Mesenchymal stem cell (in vitro differentiated cells and primary cell): ENCODE results near the gene RNASEH1.
A peak's percentile ranks its signal among the peaks of the same experiment; 100 is the strongest.

Experiments
- DNase-seq: peaks from one replicate; pipeline ENCODE4 v3.0.0-alpha.2; 2013
- H2AFZ ChIP-seq: one replicate; pipeline ENCODE4 v1.6.1; 2013; ENCODE audit warnings: low read depth, mild to moderate bottlenecking, control low read depth, inconsistent platforms, low read length, moderate library complexity
- H2AK5ac ChIP-seq: 2 replicates; pipeline ENCODE4 v1.6.1; 2013; ENCODE audit warnings: low read length, moderate library complexity, mild to moderate bottlenecking, inconsistent platforms; ENCODE audit not compliant: severe bottlenecking
- H2BK120ac ChIP-seq: one replicate; pipeline ENCODE4 v1.6.1; 2013; ENCODE audit warnings: low read depth, mild to moderate bottlenecking, inconsistent platforms, low read length, moderate library complexity
- H2BK12ac ChIP-seq, 2 experiments: one replicate each; pipeline ENCODE4 v1.6.1; 2013; ENCODE audit warnings: inconsistent platforms in 2 of 2, low read length in 2 of 2, mild to moderate bottlenecking in 2 of 2, moderate library complexity in 2 of 2, control low read depth in 1 of 2
- H2BK15ac ChIP-seq: one replicate; pipeline ENCODE4 v1.6.1; 2013; ENCODE audit warnings: mild to moderate bottlenecking, low read depth, inconsistent platforms; ENCODE audit not compliant: poor library complexity, severe bottlenecking
- H2BK5ac ChIP-seq: 2 replicates; pipeline ENCODE4 v1.6.1; 2013; ENCODE audit warnings: low read depth, mild to moderate bottlenecking, low read length, control low read depth, inconsistent platforms; ENCODE audit not compliant: poor library complexity, severe bottlenecking
- H3K14ac ChIP-seq, 2 experiments: one replicate each; pipeline ENCODE4 v1.6.1; 2013; ENCODE audit warnings: inconsistent platforms in 2 of 2, low read length in 2 of 2, control low read depth in 1 of 2, mild to moderate bottlenecking in 1 of 2, moderate library complexity in 1 of 2
- H3K18ac ChIP-seq, 2 experiments: one replicate each; pipeline ENCODE4 v1.6.1; 2013; ENCODE audit warnings: inconsistent platforms in 2 of 2, low read length in 2 of 2, control low read depth in 1 of 2, low read depth in 1 of 2, mild to moderate bottlenecking in 1 of 2
- H3K23ac ChIP-seq, 2 experiments: one replicate each; pipeline ENCODE4 v1.6.1; 2013; ENCODE audit warnings: inconsistent platforms in 2 of 2, low read length in 2 of 2, mild to moderate bottlenecking in 2 of 2, moderate library complexity in 2 of 2, control low read depth in 1 of 2
- H3K27ac ChIP-seq: 2 replicates; pipeline ENCODE4 v1.5.1; 2013; ENCODE audit warnings: mild to moderate bottlenecking, moderate library complexity, low read length, control low read depth, inconsistent platforms; ENCODE audit not compliant: poor library complexity, severe bottlenecking
- H3K27me3 ChIP-seq, 2 experiments: 2 replicates each; pipeline versions ENCODE4 v1.6.1 to v1.7.0; 2013; ENCODE audit warnings: low read length in 2 of 2, mild to moderate bottlenecking in 2 of 2, moderate library complexity in 2 of 2, control low read depth in 1 of 2, inconsistent platforms in 1 of 2; ENCODE audit not compliant: control insufficient read depth in 1 of 2, insufficient read depth in 1 of 2
- H3K36me3 ChIP-seq, 2 experiments: 2 replicates each; pipeline versions ENCODE4 v1.6.1 to v1.7.0; 2013; ENCODE audit warnings: low read length in 2 of 2, control low read depth in 1 of 2, inconsistent platforms in 1 of 2, low read depth in 1 of 2, mild to moderate bottlenecking in 1 of 2; ENCODE audit not compliant: insufficient read depth in 2 of 2, control insufficient read depth in 1 of 2
- H3K4ac ChIP-seq, 2 experiments: one replicate each; pipeline ENCODE4 v1.6.1; 2013; ENCODE audit warnings: inconsistent platforms in 2 of 2, low read length in 2 of 2, mild to moderate bottlenecking in 2 of 2, moderate library complexity in 2 of 2, control low read depth in 1 of 2, low read depth in 1 of 2
- H3K4me1 ChIP-seq: 2 replicates; pipeline ENCODE4 v1.6.1; 2013; ENCODE audit warnings: low read depth, low read length, control low read depth; ENCODE audit not compliant: control insufficient read depth, insufficient read depth
- H3K4me2 ChIP-seq: 2 replicates; pipeline ENCODE4 v1.6.1; 2013; ENCODE audit warnings: low read length, mild to moderate bottlenecking, inconsistent platforms; ENCODE audit not compliant: poor library complexity, severe bottlenecking
- H3K4me3 ChIP-seq, 2 experiments: 2 replicates each; pipeline versions ENCODE4 v1.5.1 to v1.7.0; 2013; ENCODE audit warnings: low read length in 2 of 2, mild to moderate bottlenecking in 2 of 2, control low read depth in 1 of 2, low read depth in 1 of 2; ENCODE audit not compliant: insufficient read depth in 1 of 2
- H3K79me1 ChIP-seq: replicated peaks from 2 replicates; pipeline ENCODE4 v1.6.1; 2013; ENCODE audit warnings: mild to moderate bottlenecking, control low read depth, low read length, inconsistent platforms; ENCODE audit not compliant: poor library complexity, severe bottlenecking
- H3K9ac ChIP-seq: 2 replicates; pipeline ENCODE4 v1.7.0; 2013; ENCODE audit warnings: mild to moderate bottlenecking, low read length, moderate library complexity
- H3K9me3 ChIP-seq: 2 replicates; pipeline ENCODE4 v1.7.0; 2013; ENCODE audit warnings: mild to moderate bottlenecking, low read length; ENCODE audit not compliant: control insufficient read depth
- H4K8ac ChIP-seq: one replicate; pipeline ENCODE4 v1.6.1; 2013; ENCODE audit warnings: inconsistent platforms, mild to moderate bottlenecking, low read length, moderate library complexity
- H4K91ac ChIP-seq: one replicate; pipeline ENCODE4 v1.6.1; 2013; ENCODE audit warnings: mild to moderate bottlenecking, low read length, inconsistent platforms
- WGBS: methylation state at CpG from one replicate; pipeline ENCODE4 v1.1.7; 2013; ENCODE audit warnings: mixed read lengths; 5-methylcytosine and 5-hydroxymethylcytosine counted together

The RNASEH1 gene

GRCh38 chr2:3602553-3603339 lies 44.6 kb upstream of the RNASEH1 start:
- H3K9ac ChIP-seq = no peak overlapping the region
- 91% methylated on average over 23 of the region's 25 CpGs for WGBS

GRCh38 chr2:3601561-3602271 lies 43.6 kb upstream of the RNASEH1 start:
- Histone ChIP-seq H3K9ac (no peak overlapping the region), H3K4me1 (peaks cover 3% of the 10 kb centered on the region), H3K14ac (no peak overlapping the region), H4K8ac (no peak overlapping the region), H3K4me3 (no peak overlapping the region), H2BK12ac (no peak overlapping the region), H3K4me2 (no peak overlapping the region), H2AFZ (no peak overlapping the region), H3K18ac (no peak overlapping the region), H3K79me1 (peaks cover 2% of the 10 kb centered on the region), H3K23ac (no peak overlapping the region), H3K27me3 (no peaks in the 10 kb centered on the region), H2BK15ac (peak overlapping the region; percentile 44), H2BK5ac (no peak overlapping the region), H3K9me3 (no peaks in the 10 kb centered on the region), H3K4ac (no peak overlapping the region), H2BK120ac (no peak overlapping the region), H2AK5ac (no peak overlapping the region), H3K27ac (no peak overlapping the region), H4K91ac (no peak overlapping the region), H3K36me3 (peaks cover 0 to 6% of the 10 kb centered on the region in 2 experiments)
- DNase-seq = no peak
- WGBS = 89% methylated on average over 20 of the region's 22 CpGs

More at GRCh38 chr2:3602553-3603339, 44.6 kb upstream of the RNASEH1 start:
- no peak overlapping the region for H2AFZ ChIP-seq
- H4K91ac ChIP-seq = no peak overlapping the region
- no peaks in the 10 kb centered on the region for H3K9me3 ChIP-seq
- H3K27me3 ChIP-seq = no peaks in the 10 kb centered on the region
- H3K79me1 ChIP-seq = no peaks in the 10 kb centered on the region
- no peak overlapping the region for H2BK15ac ChIP-seq
- no peak overlapping the region for H2AK5ac ChIP-seq
- no peak overlapping the region for H3K4ac ChIP-seq
- H2BK12ac ChIP-seq = peak overlapping the region; percentile 26 to 79
- H3K4me3 ChIP-seq = no peak overlapping the region
- H2BK120ac ChIP-seq = no peak overlapping the region
- peak overlapping the region in 1 of 2 experiments; percentile 14 for H3K18ac ChIP-seq
- no peak for DNase-seq
- H3K4me1 ChIP-seq = peaks cover 1% of the 10 kb centered on the region
- no peak overlapping the region for H3K23ac ChIP-seq
- H3K36me3 ChIP-seq = peaks cover 0 to 3% of the 10 kb centered on the region in 2 experiments
- H2BK5ac ChIP-seq = no peak overlapping the region
- H4K8ac ChIP-seq = no peak overlapping the region
- no peak overlapping the region for H3K14ac ChIP-seq
- H3K4me2 ChIP-seq = no peak overlapping the region
- no peak overlapping the region for H3K27ac ChIP-seq

- Histone ChIP-seq H3K79me1 (peaks cover 5% of the 10 kb centered on the region), H3K36me3 (peaks cover 0 to 7% of the 10 kb centered on the region in 2 experiments), H3K23ac (no peak overlapping the region), H4K91ac (peak overlapping the region; percentile 18), H2AK5ac (no peak overlapping the region), H2BK5ac (no peak overlapping the region), H3K18ac (no peak overlapping the region), H3K4me3 (no peak overlapping the region), H2BK12ac (peak overlapping the region in 1 of 2 experiments; percentile 47), H2AFZ (no peak overlapping the region), H3K27ac (no peak overlapping the region), H2BK15ac (no peak overlapping the region), H3K9me3 (no peaks in the 10 kb centered on the region), H3K9ac (no peak overlapping the region), H3K4me1 (peaks cover 3% of the 10 kb centered on the region), H3K4me2 (no peak overlapping the region), H3K14ac (no peak overlapping the region), H3K4ac (no peak overlapping the region), H2BK120ac (no peak overlapping the region), H4K8ac (no peak overlapping the region), H3K27me3 (no peaks in the 10 kb centered on the region)
- 93% methylated on average over 8 of the region's 11 CpGs for WGBS
- DNase-seq = no peak
Measured at GRCh38 chr2:3600256-3600855, 42.2 kb upstream of the RNASEH1 start.
